ENCODE results near the gene IL1RAP.
"Not testable (repeated sequence)": the region's sequence is repeated elsewhere in the genome, so short reads cannot be mapped to it uniquely, and the experiment has no call there.

The IL1RAP gene

DNA sequence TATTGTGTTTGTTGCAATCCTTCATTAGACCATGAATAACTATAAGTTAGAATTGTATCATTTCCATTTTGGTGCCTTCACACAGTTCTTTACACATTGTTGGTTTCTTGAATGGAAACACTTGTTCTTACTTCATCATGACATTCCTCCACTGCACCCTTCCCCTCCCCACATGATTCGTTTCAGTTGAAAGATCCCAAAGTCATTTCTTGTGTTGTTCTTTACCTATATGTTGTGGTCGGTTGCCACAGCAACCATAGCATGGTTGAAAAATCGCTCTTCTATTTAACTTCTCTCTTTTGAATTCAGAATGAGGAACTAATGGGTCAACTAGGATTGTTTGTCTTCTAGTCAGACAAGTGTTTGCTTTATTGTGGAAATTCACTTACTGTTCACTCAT is 103.3 kb downstream of the IL1RAP start:
- FAIRE-seq = no peak

DNA sequence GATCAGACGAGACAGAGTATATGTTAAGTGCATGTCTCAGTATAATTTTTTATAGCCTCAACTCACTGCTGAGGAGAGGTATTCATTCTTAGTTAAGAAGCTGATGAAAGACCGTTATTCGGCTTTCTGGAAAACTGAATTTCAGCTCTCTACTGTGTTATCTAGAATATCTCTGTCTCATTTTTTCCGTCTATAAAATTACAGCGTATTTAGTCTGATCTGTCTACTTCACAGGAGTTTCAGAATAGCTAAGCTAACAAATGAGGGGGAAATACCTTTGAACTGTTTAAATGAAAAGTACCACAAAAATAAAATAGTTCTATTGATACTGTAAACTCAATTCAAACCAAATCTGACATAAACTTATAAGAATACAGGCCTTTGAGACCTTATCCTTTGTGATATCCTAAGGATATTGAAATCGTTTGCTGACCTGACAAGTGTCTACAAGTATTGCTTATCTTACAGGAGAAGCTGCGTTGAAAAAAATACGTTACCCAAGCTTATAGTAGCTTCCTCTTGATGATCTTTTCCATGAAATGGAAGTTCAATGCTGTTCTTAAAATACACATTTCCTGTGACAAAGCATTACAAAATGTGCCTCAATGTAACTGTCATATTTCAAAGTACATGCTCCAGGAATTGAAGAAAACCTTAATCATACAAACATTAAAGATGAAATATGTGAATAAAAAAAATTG is 104.6 kb downstream of the IL1RAP start:
- FAIRE-seq = no peak

DNA sequence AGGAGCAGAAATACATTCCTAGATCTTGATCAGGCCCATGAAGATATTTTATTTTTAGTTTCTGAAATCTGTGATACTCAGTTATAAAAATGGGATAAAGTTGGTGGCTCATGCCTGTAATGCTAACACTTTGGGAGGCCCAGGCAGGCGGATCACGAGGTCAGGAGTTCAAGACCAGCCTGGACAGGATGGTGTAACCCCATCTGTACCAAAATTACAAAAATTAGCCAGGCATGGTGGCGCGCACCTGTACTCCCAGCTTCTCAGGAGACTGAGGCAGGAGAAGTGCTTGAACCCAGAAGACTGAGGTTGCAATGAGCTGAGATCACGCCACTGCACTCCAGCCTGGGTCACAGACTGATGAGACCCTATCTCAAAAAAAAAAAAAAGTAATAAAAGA is 105.5 kb downstream of the IL1RAP start:
- FAIRE-seq = no peak

DNA sequence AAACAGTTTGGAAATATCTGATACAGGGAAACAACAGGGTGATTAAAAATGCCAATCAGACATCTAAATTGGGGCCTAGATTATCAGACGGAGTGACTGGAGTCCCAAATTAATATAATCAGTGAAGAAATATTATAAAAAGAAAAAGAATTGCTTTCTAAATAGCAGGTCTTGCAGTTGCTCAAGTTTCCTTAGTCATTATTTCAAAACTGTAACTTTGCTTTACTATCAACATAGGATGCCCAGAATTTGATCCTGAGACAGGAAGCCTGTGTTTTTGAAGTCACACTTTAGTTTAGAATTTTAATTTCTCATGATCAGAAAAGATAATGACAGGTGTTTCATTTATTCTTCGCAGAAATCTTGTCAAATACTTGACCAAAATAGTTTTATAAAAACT is 105.9 kb downstream of the IL1RAP start:
- FAIRE-seq = no peak

DNA sequence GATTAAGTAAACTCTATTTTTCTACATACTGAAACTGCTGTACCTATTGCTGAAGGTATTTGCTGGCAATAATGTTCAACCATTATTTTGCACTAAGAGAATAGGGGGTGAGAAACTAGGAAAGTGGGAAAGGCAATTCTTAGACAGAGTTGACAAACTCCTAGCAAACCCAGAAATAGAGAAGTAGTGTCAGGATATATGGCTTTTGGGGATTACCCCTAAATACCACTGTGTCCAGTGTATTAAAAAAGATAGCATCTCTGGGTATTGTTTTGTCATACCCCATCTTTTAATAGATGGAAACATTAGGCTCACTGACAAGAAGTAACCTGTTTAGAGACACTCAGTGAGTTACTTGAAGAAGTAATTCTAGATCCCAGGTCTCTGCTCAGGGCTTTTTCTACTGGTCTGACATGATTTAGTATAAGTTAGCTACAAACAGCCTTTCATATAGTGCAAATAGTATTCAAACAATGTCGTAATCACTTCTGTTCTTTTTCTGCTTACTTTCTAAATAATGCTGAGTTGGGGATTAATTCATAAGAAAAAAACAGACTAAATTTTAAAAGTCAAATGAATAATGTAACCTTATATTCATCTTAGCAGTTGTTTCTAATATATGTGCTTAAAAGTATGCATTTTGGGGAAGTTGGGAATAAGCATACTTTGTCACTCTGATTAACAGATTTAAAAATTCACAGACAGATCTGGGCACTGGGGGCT is 107.2 kb downstream of the IL1RAP start:
- FAIRE-seq = no peak

DNA sequence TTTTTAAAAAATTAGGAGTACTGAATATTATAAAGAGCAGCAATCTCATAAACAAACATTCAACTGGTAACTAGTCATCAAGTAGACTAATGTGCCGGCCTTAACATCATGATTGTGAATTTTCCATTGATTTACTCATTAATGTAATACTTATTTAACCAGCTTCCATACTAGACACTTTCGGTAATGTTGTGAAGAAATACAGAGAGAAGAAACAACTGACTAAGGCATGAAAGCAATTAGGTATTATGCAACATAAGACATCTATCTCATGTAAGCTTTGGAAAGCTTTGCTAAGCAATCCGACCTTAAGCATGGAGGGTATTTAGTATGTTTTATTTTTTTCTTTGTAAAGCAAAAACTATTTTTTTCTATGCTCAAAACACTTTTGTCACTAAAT is 108.0 kb downstream of the IL1RAP start:
- no peak for FAIRE-seq

DNA sequence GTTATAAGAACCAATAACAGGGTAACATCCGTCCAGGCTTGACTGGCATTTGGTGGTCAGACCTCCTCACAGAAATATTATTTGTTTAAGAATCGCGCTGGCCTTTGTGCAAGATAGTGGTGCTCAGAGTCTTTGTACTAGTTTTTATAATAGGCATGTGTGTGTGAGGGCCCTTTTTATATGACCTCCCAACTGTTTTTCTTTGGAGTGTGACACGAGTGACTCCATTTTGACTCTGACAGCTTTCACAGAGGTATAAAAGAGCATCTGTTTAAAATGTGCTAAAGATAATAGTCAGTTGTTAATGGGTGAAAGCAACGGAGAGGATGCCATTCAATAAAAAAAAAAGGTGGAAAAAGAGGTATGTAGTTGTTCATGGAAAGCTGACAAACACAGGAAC is 110.4 kb downstream of the IL1RAP start:
- FAIRE-seq = no peak

DNA sequence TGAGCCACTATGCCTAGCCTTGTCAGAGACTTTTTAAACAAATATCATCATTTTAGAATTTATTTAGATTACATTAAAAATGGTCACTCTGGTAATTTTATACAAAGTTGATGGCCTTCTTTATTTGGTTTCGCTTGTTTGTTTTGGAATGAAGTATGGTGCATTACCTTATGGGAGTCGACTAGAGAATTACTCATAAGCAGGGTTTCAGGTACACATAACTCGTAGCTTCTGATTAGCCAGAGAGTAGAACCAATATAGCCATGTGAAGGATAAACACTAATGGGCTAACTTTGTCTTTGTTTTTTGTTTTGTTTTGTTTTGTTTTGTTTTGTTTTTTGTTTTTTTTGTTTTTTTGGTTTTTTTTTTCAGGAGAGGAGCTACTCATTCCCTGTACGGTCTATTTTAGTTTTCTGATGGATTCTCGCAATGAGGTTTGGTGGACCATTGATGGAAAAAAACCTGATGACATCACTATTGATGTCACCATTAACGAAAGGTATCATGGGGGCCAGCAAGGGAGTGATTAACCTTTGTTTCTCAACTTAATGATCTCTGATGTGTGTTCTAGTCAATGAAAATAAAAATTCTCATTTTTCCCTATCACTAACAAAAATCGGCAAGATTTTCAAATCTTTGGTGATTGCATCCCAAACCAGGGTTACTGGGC is 113.2 kb downstream of the IL1RAP start:
- no peak for FAIRE-seq

DNA sequence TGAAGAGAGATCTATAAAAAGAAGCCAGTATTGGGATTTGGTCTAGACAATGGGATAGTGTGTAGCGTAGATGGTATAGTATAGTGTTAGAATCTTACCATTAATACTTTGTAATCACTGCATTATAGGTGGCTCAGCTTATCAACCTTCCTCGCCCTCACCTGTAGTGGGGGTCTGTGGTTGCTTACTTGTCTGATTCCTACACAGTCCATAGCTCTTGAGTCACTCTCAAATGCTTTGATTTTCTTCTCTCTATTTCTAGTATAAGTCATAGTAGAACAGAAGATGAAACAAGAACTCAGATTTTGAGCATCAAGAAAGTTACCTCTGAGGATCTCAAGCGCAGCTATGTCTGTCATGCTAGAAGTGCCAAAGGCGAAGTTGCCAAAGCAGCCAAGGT is 115.2 kb downstream of the IL1RAP start:
- no peak for FAIRE-seq

DNA sequence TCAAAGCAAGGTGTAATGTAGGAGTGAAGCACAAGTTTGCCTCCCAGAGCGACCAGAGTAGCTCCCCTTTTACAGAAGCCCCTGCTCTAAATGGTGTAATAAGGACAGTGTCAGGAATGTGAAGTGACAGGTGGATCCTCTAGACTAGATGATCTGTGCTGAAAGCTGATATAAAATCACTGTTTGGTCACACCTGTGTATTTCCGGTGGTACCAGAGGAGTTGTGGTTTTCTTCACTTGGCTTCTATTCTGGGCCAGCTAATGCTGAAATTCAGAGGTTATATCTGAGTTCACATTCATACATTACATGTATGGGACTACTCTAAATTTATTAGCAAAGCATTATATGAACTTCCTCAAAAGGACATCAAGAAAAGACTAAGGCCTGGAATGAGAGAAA is 117.4 kb downstream of the IL1RAP start:
- FAIRE-seq = no peak

DNA sequence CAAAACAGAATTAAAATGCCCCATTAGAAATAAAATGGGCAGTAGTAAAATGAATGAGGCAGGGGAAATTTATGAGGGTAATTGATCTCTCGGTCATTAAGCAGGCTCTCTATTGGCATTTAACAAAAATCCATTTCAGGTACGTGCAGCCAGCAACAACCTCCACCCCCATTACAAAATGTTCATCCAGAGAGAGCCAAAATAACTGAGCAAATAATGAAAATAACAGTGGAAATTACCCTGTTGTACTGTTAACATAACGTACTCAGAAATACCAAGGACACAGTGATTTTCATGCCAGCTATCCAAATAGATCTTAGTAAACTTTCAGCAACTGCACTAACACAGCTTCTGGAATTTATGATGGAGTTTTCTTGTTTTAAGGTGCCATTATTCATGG is 127.7 kb downstream of the IL1RAP start:
- no peak for FAIRE-seq

DNA sequence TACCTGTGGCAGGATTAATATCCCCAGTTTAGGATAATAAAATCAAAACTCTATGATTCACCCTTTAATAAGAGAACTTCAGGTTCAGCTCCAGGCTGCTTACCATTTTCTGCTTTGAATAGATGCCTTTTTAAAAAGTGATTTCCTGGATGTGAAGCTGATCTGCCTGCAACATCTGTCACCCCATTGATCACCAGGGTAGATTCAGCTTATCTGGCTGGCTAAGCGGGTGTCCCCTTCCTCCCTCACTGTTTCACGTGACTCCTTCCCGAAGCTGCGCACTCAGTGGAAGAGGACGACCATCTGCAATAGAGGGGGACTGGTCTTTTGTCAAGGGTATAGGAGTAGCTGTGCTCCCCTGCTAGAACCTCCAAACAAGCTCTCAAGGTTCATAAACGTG is 128.1 kb downstream of the IL1RAP start:
- no peak for FAIRE-seq

DNA sequence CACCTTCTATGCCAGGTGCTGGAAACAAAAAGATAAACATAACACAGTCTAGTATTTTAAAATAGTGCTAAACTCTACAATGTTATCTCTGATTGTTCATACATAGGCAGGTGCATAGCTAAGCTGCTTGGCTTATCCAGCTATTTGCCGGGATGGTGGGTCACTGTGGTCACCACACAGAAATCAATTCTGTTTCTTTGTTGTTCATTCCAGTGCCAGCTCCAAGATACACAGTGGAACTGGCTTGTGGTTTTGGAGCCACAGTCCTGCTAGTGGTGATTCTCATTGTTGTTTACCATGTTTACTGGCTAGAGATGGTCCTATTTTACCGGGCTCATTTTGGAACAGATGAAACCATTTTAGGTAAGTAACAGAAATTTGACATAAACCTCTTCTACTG is 130.2 kb downstream of the IL1RAP start:
- FAIRE-seq = no peak

DNA sequence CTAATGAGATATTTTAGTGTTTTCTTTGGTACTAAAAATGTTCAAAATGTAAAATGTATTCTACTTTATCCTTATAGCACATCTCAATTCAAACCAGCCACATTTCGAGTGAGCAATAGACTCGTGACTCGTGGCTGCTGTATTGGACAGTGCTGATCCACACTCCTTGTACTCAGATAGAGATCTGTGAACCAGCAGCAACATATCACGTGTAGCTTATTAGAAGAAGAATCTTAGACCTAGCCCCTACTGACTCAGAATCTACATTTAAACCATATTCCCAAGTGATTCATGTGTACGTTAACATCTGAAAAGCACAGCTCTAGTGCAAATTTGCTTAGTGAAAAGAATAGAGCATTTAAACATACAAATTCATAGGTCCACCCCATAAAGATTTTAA is 130.9 kb downstream of the IL1RAP start:
- no peak for FAIRE-seq

DNA sequence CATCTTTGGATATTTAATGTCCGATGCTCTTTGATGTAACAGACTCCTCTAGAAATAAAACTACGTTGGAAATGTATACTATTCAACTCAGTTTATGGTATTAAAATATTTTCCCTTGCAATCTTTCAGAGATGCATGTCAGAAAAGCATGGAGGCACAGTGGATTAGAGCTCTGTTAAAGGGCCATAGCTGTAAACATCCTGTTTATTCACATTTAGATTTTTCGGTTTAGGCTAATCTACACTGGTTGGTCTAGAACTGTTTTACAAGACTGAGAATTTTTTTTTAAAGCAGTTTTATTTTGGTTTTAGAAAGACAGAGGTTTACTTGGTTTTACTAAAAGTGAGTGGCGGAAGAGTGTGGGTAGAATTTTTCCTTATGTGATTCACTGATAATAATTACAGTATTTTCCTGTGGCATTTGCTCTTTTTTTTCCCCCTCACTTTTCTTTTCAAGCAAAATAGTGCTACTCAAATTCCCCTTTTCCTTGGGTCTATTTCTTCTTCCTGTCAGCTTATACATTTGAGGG is 132.1 kb downstream of the IL1RAP start:
- no peak for FAIRE-seq

DNA sequence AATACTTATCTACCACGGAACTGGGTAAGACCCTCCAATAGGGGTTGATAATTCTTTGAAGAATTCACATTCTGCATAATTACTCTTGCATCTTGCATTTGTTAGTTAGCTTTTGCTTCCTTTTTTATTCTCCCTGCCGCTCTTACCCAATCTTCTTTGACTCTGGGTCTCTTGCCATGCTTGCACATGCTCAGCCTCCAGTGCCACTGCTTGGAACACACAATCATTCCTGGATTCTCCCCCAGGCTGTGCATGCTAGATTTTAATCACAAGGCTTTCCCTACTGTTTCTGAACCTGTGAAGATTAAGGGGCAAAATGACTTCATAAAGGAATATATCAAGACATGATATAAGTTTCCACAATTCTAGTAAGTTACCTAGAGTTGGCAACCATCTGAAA is 133.1 kb downstream of the IL1RAP start:
- FAIRE-seq = no peak

DNA sequence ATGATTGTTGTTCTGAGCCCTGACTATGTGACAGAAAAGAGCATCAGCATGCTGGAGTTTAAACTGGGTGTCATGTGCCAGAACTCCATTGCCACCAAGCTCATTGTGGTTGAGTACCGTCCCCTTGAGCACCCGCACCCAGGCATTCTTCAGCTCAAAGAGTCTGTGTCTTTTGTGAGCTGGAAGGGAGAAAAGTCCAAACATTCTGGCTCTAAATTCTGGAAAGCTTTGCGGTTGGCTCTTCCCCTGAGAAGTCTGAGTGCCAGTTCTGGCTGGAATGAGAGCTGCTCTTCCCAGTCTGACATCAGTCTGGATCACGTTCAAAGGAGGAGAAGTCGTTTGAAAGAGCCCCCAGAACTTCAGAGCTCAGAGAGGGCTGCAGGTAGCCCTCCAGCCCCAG is 142.0 kb downstream of the IL1RAP start:
- no peak for FAIRE-seq

DNA sequence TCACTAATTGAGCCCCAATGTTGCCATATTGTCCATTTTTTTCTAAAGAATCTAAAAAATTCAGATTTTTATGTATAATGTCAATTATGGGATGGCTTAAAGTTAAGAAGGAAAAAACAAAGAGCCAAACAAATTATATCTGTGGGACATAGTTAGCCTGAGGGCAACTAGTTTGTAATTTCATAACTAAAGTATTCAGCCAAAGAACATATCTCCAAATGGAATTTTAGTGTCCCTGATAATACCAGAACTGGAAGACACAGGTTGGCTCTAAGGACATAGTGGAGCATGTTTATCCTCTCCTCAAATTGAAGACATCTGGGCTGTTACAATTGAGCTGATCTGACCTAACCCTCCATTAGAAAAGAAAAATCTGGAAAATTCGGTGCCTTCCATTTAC is 144.2 kb downstream of the IL1RAP start:
- no peak for FAIRE-seq

DNA sequence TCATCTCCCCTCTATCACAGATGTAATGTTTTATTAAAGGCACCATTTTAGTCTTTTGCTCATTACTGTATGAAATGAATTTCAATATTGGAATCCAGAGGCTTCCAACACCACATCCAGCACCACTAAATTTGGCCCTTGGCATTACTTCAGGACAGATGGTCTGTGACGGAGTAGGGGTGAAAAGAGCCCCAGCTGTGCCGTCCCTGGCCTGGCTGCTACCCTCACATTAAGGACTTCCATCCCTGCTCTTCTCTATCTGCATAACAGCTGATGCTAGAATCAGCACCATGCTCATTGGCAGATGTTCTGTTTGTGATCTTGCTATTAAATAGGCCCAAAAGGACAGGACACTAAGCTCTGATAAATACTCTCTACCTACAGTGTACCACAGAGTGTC is 152.9 kb downstream of the IL1RAP start:
- FAIRE-seq = no peak

DNA sequence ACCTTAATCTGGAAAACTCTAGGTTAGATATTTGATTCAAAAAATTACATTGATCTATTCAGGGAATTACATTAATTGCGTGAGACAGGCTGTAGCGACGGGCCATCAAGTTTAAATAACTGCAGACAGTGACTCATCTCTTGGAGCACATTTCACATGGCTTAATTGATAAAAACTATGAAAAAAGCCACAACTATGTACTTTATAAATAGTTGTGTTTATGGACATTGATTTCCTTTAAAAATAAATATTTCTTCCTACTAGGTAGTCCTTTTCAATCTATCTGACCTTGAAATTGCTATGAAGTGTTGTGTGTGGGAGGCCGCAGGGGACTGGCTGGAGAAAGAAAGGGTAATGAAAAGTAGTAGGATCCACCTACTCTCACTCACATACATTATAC is 157.8 kb downstream of the IL1RAP start:
- FAIRE-seq = no peak

DNA sequence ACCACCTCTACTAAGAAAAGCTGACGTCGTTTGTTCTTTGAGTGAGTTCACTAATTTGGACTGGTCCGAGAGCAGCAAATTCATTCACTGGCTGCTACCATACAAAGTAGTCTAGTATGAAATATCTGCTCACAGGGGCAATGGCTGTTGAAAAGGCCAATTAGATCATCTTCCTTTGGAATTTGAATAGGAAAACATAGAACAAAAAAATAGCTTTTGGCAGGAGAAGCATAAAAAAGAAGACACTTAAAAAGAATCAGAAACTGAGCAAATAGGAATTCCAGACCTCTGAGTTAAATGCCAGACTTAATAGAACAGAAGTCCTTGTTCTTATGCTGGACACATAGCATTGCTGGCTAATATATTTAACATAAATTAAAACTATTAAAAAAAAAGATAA is 159.3 kb downstream of the IL1RAP start:
- FAIRE-seq = no peak

DNA sequence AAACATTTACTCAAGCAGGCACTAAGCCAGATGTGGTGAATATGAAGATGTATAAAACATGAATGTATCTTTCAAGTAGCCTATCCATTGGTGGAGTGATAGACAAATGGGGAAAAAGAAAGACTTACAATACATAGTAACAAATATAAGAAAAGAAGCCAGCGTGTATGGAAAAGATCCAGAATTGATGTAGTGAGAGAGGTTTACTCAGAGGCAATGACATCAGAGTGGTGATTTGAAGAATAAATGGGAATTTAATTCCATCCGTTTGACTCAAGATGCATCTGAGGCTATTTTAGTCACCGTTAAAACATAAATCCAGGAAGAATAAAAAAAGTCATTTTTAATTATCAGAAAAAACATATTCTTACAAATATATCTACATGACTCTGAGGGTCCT is 162.6 kb downstream of the IL1RAP start:
- FAIRE-seq = no peak

DNA sequence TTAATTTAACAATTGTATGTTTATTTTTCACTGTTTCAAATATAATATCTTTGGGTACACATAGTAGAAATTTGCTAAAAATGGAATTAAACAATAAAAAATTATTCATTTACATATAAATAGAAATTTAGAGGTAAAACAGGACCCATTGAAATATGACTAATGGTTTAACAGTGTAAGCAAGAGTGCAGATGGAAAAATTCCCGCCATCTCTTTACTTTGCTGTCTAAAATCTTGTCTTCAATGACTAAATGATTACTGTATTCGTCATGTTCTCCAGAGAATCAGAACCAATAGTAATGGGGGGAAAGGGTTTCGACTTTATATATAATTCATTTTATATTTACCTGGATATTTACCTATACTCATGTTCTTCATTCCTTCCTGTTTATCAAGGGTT is 163.1 kb downstream of the IL1RAP start:
- FAIRE-seq = no peak

DNA sequence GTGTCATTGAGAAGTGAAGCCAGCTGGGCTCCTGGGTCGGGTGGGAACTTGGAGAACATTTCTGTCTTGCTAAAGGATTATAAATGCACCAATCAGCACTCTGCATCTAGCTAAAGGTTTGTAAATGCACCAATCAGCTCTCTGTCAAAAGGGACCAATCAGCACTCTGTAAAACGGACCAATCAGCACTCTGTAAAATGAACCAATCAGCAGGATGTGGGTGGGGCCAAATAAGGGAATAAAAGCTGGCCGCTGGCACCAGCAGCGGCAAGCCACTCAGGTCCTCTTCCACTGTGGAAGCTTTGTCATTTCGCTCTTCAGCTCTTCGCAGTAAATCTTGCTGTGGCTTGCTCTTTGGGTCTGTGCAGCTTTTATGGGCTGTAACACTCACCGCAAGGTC is 164.0 kb downstream of the IL1RAP start:
- not testable (repeated sequence) for FAIRE-seq

All from TTC549 (cell line).